Gastrocnemius medialis (tissue), 4 donors: ENCODE measurements around the gene TTLL1. TPM values are rescaled to one million over a fixed set of nuclear protein-coding genes. Genes with fewer than 3 reads are reported as not detected.
A peak's percentile ranks its signal among the peaks of the same experiment; 100 is the strongest.

Experiments used
- ATAC-seq, 2 donors: fragments of 150-250 bp; one replicate each; pipeline ENCODE4 v1.9.1; 2016
- DNase-seq, 2 donors: peaks; one replicate each; pipeline ENCODE4 v3.0.0-alpha.2; 2019
- H3K27ac ChIP-seq, 4 donors: fragments of 200-600 bp; sonication (generic); 1 replicate in 1 of 4; 2 replicates in 3 of 4; pipeline ENCODE4 v1.5.1; 2016 to 2018; ENCODE audit warnings: mild to moderate bottlenecking in 2 of 4, moderate library complexity in 1 of 4
- H3K27me3 ChIP-seq, 3 donors: fragments of 200-600 bp; sonication (generic) in 2 of 3; 1 replicate in 1 of 3; 2 replicates in 2 of 3; pipeline versions ENCODE4 v1.5.1 to v1.6.0; 2016 to 2019; ENCODE audit warnings: mild to moderate bottlenecking in 1 of 3, moderate library complexity in 1 of 3
- H3K36me3 ChIP-seq, 2 donors: fragments of 200-600 bp; sonication (generic) in 1 of 2; one replicate each; pipeline ENCODE4 v1.5.1; 2017 to 2018
- H3K4me1 ChIP-seq, 2 donors: fragments of 200-600 bp; sonication (generic) in 1 of 2; one replicate each; pipeline ENCODE4 v1.5.1; 2016 to 2017; ENCODE audit warnings: mild to moderate bottlenecking in 2 of 2
- H3K4me3 ChIP-seq, 4 donors: fragments of 200-600 bp; sonication (generic) in 3 of 4; 1 replicate in 1 of 4; 2 replicates in 3 of 4; pipeline ENCODE4 v1.5.1; 2016 to 2019; ENCODE audit warnings: mild to moderate bottlenecking in 2 of 4
- H3K9me3 ChIP-seq, 3 donors: fragments of 200-600 bp; sonication (generic) in 2 of 3; 1 replicate in 1 of 3; 2 replicates in 2 of 3; pipeline ENCODE4 v1.5.1; 2016 to 2019
- POLR2A ChIP-seq, 2 donors: fragments of 450-650 bp; IDR thresholded peaks; one replicate each; pipeline ENCODE4 v1.6.1; 2017; ENCODE audit warnings: antibody characterized with exemption in 2 of 2, mild to moderate bottlenecking in 2 of 2, moderate library complexity in 2 of 2
- in situ Hi-C, 4 donors: fragments of 200-750 bp; cut with MboI; loops; one replicate each; pipeline versions ENCODE4 v1.15.0 to v1.8.0; 2017; ENCODE audit warnings: low sequenced_read_pairs in 4 of 4
- intact Hi-C: fragments of 100-400 bp; cut with DNase I; formaldehyde crosslinking; loops from one replicate; pipeline ENCODE4 v1.15.1; 2023; ENCODE audit warnings: low total_unique reads
- total RNA-seq, 4 donors: library from RNA; depleted of rRNA; stranded (reverse); fragments of >200 nt; gene quantifications; one replicate each; pipeline versions ENCODE4 v1.1.0 to v1.2.3, GENCODE V29; 2016
- TF ChIP-seq, protein P1 (sequence below), 5 experiments: fragments of 450-650 bp in 3 of 5; fragments of 200-600 bp in 2 of 5; sonication (generic) in 2 of 5; IDR thresholded peaks in 4 of 5; conservative IDR thresholded peaks in 1 of 5; 1 replicate in 4 of 5; 2 replicates in 1 of 5; pipeline ENCODE4 v1.5.1; 2016 to 2019; ENCODE audit warnings: antibody characterized with exemption in 5 of 5, mild to moderate bottlenecking in 3 of 5, moderate library complexity in 3 of 5

TTLL1 gene
- total RNA-seq, 4 donors from 2014 or later = 1.3 to 2.0 (median 1.8) TPM

DNA sequence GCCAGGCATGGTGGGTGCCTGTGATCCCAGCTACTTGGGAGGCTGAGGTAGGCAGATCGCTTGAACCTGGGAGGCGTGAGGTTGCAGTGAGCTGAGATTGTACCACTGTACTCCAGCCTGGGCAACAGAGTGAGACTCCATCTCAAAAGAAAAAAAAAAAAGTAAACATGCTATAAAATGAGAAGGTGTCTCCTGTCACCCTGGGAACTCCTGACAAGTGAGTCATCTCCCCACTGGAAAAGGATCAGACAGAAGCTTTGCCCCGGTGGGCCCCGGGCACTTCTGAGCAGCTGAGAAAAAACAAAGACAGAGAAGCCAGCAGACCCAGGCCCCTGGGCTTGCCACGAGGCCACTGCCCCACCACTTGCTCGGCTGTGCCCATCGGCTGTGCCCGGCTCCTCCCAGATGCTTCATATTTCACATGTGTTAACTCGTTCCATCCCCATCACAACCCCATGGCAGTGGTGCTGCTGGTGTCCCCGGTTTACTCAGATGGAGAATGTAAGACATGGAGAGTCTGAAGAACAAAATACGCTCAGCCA lies 22.3 kb downstream of the TTLL1 start:
- H3K9me3 ChIP-seq = no peaks in the 10 kb centered on the region
- H3K27ac ChIP-seq = no peak overlapping the region
- H3K27me3 ChIP-seq = no peaks in the 10 kb centered on the region
- no peak overlapping the region for H3K4me3 ChIP-seq
- peak in 1 of 2 donors; percentile 67 for ATAC-seq
- DNase-seq = no peak
- intact Hi-C loops = no loop called here
- in situ Hi-C loops = no loop called here
- no peaks in the 10 kb centered on the region for H3K4me1 ChIP-seq
- no peaks in the 10 kb centered on the region for H3K36me3 ChIP-seq
- TF ChIP-seq, protein P1, sequence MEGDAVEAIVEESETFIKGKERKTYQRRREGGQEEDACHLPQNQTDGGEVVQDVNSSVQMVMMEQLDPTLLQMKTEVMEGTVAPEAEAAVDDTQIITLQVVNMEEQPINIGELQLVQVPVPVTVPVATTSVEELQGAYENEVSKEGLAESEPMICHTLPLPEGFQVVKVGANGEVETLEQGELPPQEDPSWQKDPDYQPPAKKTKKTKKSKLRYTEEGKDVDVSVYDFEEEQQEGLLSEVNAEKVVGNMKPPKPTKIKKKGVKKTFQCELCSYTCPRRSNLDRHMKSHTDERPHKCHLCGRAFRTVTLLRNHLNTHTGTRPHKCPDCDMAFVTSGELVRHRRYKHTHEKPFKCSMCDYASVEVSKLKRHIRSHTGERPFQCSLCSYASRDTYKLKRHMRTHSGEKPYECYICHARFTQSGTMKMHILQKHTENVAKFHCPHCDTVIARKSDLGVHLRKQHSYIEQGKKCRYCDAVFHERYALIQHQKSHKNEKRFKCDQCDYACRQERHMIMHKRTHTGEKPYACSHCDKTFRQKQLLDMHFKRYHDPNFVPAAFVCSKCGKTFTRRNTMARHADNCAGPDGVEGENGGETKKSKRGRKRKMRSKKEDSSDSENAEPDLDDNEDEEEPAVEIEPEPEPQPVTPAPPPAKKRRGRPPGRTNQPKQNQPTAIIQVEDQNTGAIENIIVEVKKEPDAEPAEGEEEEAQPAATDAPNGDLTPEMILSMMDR (IDR thresholded peaks at IDR 0.05 in 4 of 5, conservative IDR thresholded peaks at IDR 0.05 in 1 of 5) = no peak
- TF ChIP-seq POLR2A (IDR thresholded peaks at IDR 0.05) = no peak

DNA sequence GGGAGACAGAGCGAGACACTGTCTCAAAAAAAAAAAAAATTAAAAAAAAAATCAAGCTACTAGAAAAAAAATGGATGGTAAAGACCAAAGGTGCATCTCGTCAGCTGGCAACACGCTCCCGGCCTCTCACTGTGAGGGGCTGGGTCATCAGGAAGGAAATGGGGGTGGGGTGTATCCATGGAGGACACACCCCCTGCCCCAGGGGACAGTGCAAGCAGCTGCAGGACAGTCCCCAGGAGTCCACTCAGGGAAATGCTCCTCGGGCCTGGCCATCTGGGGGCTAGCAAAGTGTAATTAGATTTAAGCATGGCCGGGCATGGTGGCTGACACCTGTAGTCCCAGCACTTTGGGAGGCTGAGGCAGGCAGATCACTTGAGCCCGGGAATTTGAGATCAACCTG lies 23.1 kb downstream of the TTLL1 start:
- no peaks in the 10 kb centered on the region for H3K4me1 ChIP-seq
- H3K27me3 ChIP-seq = no peaks in the 10 kb centered on the region
- in situ Hi-C loops (no loop called here), intact Hi-C loops (no loop called here)
- TF ChIP-seq POLR2A (IDR thresholded peaks at IDR 0.05) = no peak
- TF ChIP-seq, protein P1 (IDR thresholded peaks at IDR 0.05 in 4 of 5, conservative IDR thresholded peaks at IDR 0.05 in 1 of 5) = no peak
- DNase-seq (no peak), ATAC-seq (no peak)
- no peaks in the 10 kb centered on the region for H3K36me3 ChIP-seq
- H3K27ac ChIP-seq = no peak overlapping the region
- no peak overlapping the region for H3K4me3 ChIP-seq
- no peaks in the 10 kb centered on the region for H3K9me3 ChIP-seq

DNA sequence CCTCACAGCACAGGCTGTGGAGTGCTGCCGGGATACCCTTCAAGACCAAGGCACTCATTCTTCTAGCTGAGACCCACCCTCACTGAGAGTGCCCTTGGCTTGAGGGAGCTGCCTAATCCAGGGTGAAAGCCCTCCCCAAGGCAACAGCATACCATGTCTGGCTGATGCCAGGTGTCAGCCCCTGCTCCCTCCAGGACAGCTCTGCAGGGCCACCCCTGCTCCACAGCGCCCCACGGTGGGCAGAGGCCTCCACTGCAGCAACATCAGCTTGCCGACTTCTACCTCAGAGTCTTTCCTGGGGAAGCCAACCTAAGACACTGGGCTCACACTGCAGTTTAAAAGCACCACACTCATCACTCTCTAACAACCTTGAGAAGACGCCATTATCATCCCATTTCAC lies 29.0 kb downstream of the TTLL1 start:
- Histone ChIP-seq H3K9me3 (no peaks in the 10 kb centered on the region), H3K36me3 (no peaks in the 10 kb centered on the region), H3K4me3 (no peak overlapping the region), H3K4me1 (no peaks in the 10 kb centered on the region), H3K27ac (no peak overlapping the region), H3K27me3 (no peaks in the 10 kb centered on the region)
- TF ChIP-seq, protein P1 (IDR thresholded peaks at IDR 0.05 in 4 of 5, conservative IDR thresholded peaks at IDR 0.05 in 1 of 5) = peak; percentile 18 to 54 (median 36)
- TF ChIP-seq POLR2A (IDR thresholded peaks at IDR 0.05) = no peak
- intact Hi-C loops (no loop called here), in situ Hi-C loops (no loop called here)
- DNase-seq (no peak), ATAC-seq (no peak)

DNA sequence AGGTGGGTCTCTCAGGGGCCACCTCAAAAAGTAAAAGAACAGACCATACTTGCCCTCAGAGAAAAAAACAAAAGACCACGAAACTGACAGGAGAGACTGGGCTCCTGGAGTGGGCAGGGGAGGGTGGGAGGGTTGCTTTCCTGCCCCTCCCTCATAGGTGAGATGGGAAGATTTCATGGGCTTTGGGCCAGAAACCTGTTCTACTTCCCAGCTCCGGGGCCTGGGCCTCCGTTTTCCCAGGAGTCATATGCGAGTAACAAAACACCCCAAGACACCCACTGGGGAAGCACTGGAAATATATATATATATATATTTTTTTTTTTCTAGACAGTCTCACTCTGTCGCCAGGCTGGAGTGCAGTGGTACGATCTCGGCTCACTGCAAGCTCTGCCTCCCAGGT lies 31.6 kb downstream of the TTLL1 start:
- no peaks in the 10 kb centered on the region for H3K36me3 ChIP-seq
- DNase-seq (no peak), ATAC-seq (no peak)
- no peaks in the 10 kb centered on the region for H3K4me1 ChIP-seq
- no peak overlapping the region for H3K4me3 ChIP-seq
- H3K9me3 ChIP-seq = no peaks in the 10 kb centered on the region
- in situ Hi-C loops = no loop called here
- no peaks in the 10 kb centered on the region for H3K27me3 ChIP-seq
- no peak for TF ChIP-seq POLR2A (IDR thresholded peaks at IDR 0.05)
- TF ChIP-seq, protein P1 (IDR thresholded peaks at IDR 0.05 in 4 of 5, conservative IDR thresholded peaks at IDR 0.05 in 1 of 5) = no peak
- no peak overlapping the region for H3K27ac ChIP-seq
- intact Hi-C loops = no loop called here

DNA sequence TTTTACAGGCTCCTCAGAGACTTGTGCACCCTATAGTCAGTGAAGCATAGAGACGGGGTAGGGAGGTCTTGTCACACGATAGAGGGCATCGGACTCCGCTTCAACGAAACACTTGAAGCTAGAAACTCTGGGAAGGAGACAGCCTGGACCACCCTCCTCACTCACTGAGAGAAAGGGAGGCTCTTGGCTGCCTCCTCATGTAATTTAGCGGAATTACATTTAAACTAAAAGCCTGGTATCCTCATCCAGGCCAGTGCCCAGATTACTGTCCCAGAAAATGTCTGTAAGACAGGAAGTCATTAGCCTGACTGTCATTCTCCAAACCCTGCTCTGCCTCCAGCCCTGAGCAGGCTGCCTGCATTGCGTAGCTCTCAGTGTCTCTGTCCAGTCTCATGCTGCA lies 36.0 kb downstream of the TTLL1 start:
- Histone ChIP-seq H3K27me3 (no peaks in the 10 kb centered on the region), H3K4me1 (no peaks in the 10 kb centered on the region), H3K36me3 (no peaks in the 10 kb centered on the region), H3K4me3 (no peak overlapping the region), H3K27ac (no peak overlapping the region), H3K9me3 (no peaks in the 10 kb centered on the region)
- TF ChIP-seq, protein P1 (IDR thresholded peaks at IDR 0.05 in 4 of 5, conservative IDR thresholded peaks at IDR 0.05 in 1 of 5) = no peak
- TF ChIP-seq POLR2A (IDR thresholded peaks at IDR 0.05) = no peak
- in situ Hi-C loops (no loop called here), intact Hi-C loops (no loop called here)
- no peak for DNase-seq
- ATAC-seq = no peak
